ENCODE data around the gene CPNE6. TPM values are rescaled to one million over a fixed set of nuclear protein-coding genes. Genes with fewer than 3 reads are reported as not detected.

CPNE6 gene
- total and polyA plus RNA-seq, 8 donors: 0.07 TPM; not detected in 7

DNA sequence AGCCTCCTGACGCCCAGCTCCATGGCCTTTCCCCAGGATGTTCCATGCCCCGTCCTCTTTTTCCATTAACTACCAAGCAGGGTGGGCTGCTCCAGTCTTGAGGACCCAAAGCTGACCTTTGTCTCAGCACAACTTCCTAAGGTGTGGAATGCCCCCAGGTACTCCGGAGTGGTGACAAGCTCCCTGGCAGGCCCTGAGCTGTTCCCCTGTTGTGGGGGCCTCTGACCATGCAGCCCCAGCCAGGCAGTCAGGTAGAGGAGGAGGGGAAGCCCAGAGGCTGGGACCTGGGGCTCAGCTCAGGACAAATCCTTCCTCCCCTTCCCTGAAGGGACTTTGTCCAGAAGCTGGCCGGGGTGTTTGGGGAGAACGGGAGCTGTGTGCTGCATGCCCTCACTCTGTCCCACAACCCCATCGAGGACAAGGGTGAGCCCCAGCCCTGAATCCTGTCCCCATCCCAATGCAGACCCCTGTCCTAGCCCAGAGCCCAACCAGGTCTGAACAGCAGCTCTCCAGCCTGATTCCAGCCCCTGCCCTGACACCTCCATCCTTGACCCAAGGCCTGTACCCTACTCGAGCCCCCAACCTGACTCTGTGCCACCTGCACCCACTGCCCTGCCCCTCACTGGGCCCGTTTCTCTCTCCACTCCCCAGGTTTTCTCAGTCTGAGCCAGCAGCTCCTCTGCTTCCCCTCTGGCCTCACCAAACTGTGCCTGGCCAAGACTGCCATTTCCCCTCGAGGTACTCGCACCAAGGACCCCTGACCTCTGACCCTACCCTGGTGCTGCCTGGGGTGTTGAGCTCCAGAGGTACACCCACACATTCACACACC lies 15.2 kb upstream of the CPNE6 start:
- no peaks in the 10 kb centered on the region for H3K27me3 ChIP-seq
- WGBS, 2 donors: 80 to 87% methylated on average over 9 to 10 of the region's 10 CpGs
- intact Hi-C loops (cut with DNase I): loop anchor here in 2 of 3 donors (5.0 kb wide), 1 partner anchor 36 kb away; the partner anchor contains the start of gene PCK2 (in 2 of the 2)

DNA sequence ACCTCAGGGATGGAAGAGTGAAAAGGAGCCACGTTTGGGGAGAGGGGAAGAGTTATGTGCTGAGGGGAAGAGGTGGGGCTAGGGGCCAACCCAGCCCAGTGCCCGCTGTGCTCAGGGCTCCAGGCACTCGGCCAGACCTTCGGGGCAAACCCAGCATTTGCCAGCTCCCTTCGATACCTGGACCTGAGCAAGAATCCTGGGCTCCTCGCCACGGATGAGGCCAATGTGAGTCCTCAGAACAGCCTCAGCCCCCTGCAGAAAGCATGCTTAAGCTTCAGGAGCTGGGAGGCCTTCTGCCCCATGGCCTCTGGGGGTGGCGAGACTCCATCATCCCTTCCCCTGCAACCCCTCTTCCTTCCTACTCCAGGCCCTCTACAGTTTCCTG lies 14.6 kb upstream of the CPNE6 start:
- Histone ChIP-seq H3K4me3 (no peak overlapping the region), H3K27me3 (no peaks in the 10 kb centered on the region), H3K27ac (no peak overlapping the region), H3K9me3 (no peaks in the 10 kb centered on the region), H3K36me3 (no peaks in the 10 kb centered on the region), H3K4me1 (peaks cover under 1 to 15% (median 4%) of the 10 kb centered on the region in 3 donors)
- ATAC-seq (no peak), DNase-seq (peak in 1 of 6 donors; percentile 67), FAIRE-seq (no peak)
- 70 to 74% methylated on average over 6 to 8 of the region's 8 CpGs for WGBS, 2 donors
- intact Hi-C loops (cut with DNase I): loop anchor here in 2 of 3 donors (5.0 kb wide), 1 partner anchor 36 kb away; the partner anchor contains the start of gene PCK2 (in 2 of the 2)
- TF ChIP-seq, protein P1, sequence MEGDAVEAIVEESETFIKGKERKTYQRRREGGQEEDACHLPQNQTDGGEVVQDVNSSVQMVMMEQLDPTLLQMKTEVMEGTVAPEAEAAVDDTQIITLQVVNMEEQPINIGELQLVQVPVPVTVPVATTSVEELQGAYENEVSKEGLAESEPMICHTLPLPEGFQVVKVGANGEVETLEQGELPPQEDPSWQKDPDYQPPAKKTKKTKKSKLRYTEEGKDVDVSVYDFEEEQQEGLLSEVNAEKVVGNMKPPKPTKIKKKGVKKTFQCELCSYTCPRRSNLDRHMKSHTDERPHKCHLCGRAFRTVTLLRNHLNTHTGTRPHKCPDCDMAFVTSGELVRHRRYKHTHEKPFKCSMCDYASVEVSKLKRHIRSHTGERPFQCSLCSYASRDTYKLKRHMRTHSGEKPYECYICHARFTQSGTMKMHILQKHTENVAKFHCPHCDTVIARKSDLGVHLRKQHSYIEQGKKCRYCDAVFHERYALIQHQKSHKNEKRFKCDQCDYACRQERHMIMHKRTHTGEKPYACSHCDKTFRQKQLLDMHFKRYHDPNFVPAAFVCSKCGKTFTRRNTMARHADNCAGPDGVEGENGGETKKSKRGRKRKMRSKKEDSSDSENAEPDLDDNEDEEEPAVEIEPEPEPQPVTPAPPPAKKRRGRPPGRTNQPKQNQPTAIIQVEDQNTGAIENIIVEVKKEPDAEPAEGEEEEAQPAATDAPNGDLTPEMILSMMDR (IDR thresholded peaks at IDR 0.05): no peak

More for the DNA sequence above, 15.2 kb upstream of the CPNE6 start:
- Histone ChIP-seq H3K36me3 (no peaks in the 10 kb centered on the region), H3K9me3 (no peaks in the 10 kb centered on the region), H3K4me3 (no peak overlapping the region), H3K4me1 (peaks cover 0 to 9% (median 0%) of the 10 kb centered on the region in 3 donors), H3K27ac (no peak overlapping the region)
- peak in 2 of 6 donors; percentile 10 to 54 for DNase-seq
- FAIRE-seq: no peak
- no peak for ATAC-seq
- TF ChIP-seq, protein P1 (IDR thresholded peaks at IDR 0.05): no peak

DNA sequence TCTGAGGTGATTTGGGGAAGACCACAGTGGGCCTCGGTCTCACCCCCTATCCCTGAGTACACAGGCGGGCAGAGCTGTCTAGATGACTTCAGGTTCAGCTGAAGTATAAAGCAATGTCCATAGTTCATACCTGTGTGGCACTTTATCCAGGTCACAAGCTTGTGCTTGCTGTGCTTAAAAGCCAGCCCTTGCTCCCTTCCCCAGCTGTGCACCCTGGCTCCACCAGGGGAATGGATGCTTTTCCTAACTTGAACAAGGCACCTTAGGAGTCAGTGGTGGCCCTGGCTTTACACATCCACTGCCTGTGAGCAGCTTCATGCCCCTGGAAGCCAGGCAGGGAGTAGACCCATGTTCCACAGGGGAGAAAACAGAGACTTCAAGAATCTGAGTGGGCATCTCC lies 14.1 kb upstream of the CPNE6 start:
- Histone ChIP-seq H3K27ac (no peak overlapping the region), H3K4me1 (peaks cover 5 to 16% (median 9%) of the 10 kb centered on the region in 3 donors), H3K9me3 (no peaks in the 10 kb centered on the region), H3K4me3 (no peak overlapping the region), H3K36me3 (no peaks in the 10 kb centered on the region), H3K27me3 (no peaks in the 10 kb centered on the region)
- ATAC-seq (no peak), DNase-seq (no peak), FAIRE-seq (no peak)
- intact Hi-C loops (cut with DNase I): loop anchor here in 2 of 3 donors (5.0 kb wide), 1 partner anchor 35 kb away; the partner anchor contains the start of gene PCK2 (in 2 of the 2)
- TF ChIP-seq, protein P1 (IDR thresholded peaks at IDR 0.05): no peak
- WGBS, 2 donors: 81 to 88% methylated on average over 2 of the region's 2 CpGs

DNA sequence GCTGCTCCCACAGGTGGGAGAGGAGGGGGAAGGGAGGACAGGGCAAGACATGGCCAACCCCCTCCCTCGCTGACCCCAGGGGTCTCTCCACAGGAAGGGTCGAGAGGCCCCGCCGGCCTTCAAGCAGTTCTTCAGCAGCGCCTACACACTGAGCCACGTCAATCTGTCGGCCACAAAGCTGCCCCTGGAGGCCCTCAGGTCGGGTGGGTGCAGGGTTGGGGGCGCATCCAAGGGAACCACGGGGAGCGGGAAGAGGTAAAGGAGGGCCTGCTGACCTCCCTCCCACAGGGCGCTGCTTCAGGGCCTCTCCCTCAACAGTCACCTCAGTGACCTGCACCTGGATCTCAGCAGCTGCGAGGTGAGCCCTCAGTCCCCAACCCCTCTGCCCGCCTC lies 13.5 kb upstream of the CPNE6 start:
- FAIRE-seq: no peak
- DNase-seq: peak in 3 of 6 donors; percentile 14 to 72 (median 56)
- no peaks in the 10 kb centered on the region for H3K27me3 ChIP-seq
- no peaks in the 10 kb centered on the region for H3K36me3 ChIP-seq
- intact Hi-C loops (cut with DNase I): loop anchor here in 2 of 3 donors (5.0 kb wide), 1 partner anchor 34 kb away; the partner anchor contains the start of gene PCK2 (in 2 of the 2)
- ATAC-seq: peak in 2 of 4 donors; percentile 2
- no peaks in the 10 kb centered on the region for H3K9me3 ChIP-seq
- no peak overlapping the region for H3K27ac ChIP-seq
- H3K4me3 ChIP-seq: no peak overlapping the region
- H3K4me1 ChIP-seq: peaks cover 8 to 13% (median 9%) of the 10 kb centered on the region in 3 donors
- TF ChIP-seq, protein P1 (IDR thresholded peaks at IDR 0.05): no peak
- WGBS, 2 donors: 46 to 77% methylated on average over 11 to 14 of the region's 14 CpGs

Data from pancreas (tissue), 10 donors.